Umbilical cord (tissue), 2 donors: ENCODE results near the gene FAM43B. TPM values are rescaled to one million over a fixed set of nuclear protein-coding genes. Genes with fewer than 3 reads are reported as not detected.
A peak's percentile ranks its signal among the peaks of the same experiment; 100 is the strongest.
"Not testable (repeated sequence)": the region's sequence is repeated elsewhere in the genome, so short reads cannot be mapped to it uniquely, and the experiment has no call there.

Source experiments
- DNase-seq: peaks from one replicate; pipeline ENCODE4 v3.0.0-alpha.2; 2015; ENCODE audit warnings: low spot score
- total RNA-seq: library from RNA; depleted of rRNA; stranded (reverse); fragments of >200 nt; gene quantifications from one replicate; pipeline ENCODE4 v1.2.3, GENCODE V29; 2014; ENCODE audit warnings: low replicate concordance; ENCODE audit not compliant: insufficient read depth

FAM43B gene, protein sequence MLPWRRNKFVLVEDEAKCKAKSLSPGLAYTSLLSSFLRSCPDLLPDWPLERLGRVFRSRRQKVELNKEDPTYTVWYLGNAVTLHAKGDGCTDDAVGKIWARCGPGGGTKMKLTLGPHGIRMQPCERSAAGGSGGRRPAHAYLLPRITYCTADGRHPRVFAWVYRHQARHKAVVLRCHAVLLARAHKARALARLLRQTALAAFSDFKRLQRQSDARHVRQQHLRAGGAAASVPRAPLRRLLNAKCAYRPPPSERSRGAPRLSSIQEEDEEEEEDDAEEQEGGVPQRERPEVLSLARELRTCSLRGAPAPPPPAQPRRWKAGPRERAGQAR
- total RNA-seq, result 0.48 TPM

DNA sequence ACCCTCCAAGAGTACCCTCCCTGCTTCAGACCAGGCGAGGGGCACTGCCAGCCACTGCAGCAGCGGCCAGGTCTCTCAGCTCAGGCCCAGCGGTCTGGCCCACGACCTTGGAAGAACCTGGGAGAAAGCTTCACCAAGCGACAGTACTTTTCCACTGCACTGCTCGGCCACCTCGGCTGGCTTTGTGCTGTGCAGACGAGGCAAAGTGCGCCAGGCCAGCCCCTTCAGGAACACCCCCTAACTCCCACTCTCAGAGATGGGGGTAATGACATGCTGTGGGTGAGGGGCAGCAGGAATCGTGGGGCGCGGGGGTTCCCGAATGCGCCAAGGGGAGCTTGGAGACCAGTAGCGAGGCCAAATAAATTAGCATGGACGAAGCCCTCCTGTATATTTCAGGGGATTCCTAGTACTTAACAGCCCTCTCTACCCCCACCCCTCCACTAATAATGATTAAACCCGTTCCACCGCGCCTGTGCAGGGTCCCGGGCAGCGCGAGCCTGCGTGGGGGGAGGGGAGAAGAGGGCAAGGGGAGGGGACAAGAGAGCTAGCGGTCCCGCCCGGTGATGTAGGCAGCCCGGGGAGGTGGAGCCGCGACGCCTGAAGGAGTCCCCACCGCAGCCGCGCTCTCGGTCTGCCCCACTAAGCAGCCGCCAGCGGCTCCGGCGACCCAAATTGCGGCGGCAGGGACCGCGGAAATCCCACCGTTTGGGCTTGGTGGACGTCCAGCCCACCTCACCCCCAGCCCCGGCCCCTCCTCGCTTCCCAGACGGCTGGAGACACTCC lies at the start of gene FAM43B:
Gene FAM43B, plus strand, starts transcription at position 629 of the 783 bp plus-strand sequence. CDS start 401 bp downstream, outside the sequence.
- peak; percentile 81 for DNase-seq

DNA sequence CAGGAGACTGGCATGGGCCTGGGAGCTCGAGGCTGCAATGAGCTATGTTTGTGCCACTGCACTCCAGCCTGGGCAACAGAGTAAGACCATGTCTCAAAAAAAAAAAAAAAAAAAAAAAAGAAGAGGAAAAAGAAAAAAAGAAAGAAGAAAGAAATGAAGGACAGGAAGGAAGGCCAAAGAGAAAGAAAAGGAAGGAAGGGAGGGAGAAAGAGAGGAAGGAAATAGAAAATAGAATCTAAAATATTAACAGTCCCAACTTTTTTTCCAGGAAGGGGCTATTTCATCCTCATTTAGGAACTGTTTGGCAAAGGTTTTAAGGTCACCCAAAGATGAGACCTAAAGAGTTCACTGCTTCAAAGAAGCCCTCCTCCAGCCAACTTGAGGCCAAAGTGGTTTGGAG lies 46.9 kb upstream of the FAM43B start:
- no peak for DNase-seq

DNA sequence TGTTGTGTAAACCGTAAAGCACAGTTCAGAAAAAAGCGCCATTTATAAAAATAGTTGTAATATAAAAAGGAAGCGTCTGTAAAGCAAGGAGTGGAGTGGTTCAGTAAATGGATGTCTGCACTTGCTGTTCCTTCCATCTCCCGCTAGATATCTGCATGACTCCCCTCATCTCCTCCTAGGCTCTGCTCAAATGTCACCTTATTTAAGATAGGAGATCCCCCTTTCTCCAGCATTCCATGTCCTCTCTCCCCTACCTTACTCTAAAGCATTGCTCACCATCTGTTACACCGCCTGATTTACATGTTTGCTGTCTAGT lies 45.2 kb upstream of the FAM43B start:
- DNase-seq, result no peak

DNA sequence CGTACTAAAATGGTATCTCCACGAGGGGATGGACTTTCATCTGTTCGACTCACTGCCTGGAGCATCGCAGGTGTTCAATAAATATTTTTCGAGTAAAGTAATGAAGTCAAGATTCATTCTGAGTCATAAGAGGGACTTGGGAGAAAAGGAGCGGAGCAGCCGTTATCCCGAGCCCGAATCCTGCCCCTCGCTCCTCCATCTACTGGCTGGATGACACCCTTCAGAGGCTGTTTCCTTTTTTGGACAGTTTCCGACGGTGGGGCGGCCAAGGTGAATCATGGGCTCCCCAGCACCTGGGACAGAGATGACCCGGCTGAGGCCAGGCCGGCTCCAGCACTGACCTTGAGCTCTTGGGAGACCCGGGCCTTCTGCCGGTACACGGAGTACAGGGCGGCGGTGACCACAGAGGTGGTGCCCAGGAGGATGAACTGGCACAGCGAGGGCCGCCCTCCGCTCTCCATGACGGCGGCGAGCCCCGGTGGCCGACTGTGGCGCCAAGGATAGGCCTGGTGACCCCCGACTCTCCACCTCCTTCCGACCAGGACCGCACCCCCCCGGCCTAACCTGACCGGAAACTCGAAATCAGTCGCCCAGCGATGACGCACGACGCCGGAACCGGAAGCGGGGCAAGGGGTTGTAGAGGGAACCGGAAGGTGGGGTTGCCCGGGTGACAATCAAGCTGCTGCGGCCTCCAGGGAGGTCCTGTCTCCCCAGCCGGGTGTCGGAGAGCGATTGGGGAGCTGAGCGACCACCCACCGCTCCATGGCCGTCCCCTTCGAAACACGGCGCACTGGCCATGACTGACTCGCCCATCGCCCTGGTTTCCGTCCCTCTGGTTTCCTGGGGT lies 44.6 kb upstream of the FAM43B start, which contains the start of gene MUL1:
Gene MUL1, minus strand, starts transcription at position 588 of the 847 bp plus-strand sequence. Its CDS starts 127 bp downstream, at position 461.
- DNase-seq, result peak; percentile 96

DNA sequence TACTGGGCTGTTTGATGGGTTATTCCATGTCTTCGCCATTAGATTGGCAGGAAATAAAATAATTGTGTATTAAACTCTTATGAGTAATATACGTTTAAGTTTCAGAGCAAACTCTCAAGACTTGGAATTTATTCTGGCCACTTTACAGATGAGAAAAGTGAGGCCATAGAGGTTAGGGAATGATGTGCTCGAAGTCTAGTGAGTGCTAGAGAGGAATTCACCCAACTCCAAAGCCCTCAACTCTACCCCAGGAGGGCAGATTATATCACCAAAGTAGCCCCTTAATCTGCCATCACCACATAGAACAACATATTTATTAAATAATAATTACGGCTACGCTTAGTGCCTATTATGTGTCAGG lies 44.0 kb upstream of the FAM43B start:
- DNase-seq, result no peak

DNA sequence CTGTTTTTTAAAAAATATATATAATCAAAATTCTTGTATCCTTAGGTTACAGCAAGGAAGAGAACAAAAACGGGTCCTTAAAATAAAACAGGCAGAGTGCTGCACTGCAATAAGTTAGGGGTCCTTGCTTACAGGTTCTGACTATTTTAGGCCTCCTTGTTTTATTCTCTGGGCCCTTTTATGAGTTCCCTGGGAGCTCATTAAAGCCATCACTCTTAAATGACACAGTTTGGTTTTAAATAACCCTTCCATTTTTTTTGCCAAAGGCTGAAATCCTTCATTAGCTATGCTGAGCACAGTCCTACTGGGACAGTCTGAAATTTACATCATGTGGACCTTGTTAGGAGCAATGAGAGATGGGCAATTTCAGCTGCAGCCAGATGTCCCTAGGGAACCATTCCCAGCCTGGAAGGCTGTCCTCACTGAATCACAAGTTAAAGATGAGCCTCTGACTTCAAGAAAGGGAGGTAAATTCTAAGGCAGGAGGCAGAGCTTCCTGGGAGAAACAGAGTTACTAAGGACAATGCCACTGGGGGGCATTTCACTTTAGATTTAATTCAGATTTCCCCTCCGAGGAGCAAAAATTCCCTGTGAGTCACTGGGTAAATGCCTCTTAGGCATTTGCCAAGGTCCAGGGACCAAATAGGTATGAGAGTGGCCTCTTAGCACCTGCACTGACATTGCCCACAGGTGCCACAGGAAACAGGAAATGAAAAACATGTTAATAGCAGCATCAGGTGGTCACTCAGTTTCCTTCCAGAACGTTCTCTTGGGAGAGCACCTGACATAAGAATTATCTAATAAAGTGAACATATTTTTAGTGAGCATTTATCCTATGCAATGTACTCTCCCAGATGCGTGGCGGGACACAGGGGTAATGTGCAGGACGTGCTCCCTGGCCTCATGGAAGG lies 40.6 kb upstream of the FAM43B start:
- DNase-seq, result no peak

DNA sequence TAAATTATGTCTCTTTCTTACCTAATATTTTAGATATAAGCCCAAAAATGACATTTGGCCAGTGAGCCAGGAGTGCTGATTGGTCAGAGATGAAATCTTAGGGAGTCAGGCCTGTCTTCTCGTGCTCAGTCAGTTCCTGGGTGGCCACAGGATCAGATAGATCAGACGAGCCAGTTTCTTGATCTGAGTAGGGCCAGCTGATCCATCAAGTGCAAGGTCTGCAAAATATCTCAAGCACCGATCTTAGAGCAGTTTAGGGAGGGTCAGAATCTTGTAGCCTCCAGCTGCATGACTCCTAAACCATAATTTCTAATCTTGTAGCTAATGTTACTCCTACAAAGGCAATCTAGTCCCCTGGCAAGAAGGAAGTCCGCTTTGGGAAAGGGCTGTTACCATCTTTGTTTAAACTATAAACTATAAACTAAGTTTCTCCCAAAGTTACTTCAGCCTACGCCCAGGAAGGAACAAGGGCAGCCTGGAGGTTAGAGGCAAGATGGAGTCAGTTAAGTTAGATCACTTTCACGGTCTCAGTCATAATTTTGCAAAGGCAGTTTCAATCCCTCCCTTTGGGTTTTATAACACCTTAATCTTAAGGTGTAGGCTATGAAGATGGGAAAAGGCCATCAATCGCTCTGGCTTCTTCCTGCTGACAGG lies 32.6 kb upstream of the FAM43B start:
- not testable (repeated sequence) for DNase-seq

DNA sequence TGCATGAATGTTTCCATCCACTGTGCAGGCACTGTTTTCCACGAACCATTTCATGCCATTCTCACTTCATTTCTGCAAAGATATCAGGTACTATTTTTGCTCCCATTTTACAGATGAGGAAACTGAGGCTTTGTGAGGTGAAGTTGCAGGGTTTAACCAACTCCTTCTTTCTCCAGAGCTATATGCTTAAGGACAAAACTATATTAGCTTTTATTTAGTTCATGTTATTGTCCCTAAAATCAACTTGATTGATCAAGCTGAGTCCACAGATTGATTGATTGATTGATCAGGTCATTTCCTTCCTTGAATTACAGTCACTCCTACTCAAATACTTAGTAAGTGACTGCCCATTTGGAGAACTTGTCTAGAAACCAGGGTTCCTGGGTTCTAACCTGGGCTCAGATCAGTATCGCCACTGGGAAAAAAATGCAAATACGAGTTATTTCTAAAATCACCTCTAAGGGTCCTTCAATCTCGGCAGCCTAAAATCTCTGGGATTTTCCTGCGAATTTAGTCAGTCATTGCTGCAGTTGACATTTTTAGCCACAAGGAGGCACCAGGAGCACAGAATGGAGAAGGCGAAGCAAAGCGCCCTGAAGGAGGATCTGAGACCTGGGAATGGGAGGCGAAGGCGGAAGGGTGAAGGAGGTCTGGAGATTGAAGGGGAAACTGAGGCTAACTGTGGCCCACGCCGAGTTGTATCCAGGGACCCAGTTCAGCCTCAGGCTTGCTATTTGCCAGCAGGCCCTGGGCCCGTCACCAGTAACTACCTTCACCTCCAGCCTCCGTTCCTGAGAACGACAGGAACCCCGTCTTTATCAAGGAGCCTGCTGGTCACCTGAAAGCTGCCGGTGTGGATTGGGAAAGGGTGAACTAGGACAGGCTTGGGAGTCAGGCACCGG lies 30.2 kb upstream of the FAM43B start:
- DNase-seq, result peak; percentile 87

DNA sequence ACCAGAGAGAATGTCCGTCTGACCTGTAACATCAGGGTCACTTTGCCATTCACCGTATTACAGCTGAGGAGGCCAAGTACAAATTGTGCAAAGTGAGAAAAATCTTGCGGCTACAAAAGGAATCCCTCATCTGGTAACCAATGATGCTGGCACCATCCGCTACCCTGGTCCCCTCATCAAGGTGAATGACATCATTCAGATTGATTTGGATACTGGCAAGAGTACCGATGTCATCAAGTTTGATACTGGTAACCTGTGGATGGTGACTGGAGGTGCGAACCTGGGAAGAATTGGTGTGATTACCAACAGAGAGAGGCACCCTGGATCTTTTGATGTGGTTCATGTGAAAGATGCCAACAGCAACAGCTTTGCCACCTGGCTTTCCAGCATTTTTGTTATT lies 26.1 kb upstream of the FAM43B start:
- no peak for DNase-seq

DNA sequence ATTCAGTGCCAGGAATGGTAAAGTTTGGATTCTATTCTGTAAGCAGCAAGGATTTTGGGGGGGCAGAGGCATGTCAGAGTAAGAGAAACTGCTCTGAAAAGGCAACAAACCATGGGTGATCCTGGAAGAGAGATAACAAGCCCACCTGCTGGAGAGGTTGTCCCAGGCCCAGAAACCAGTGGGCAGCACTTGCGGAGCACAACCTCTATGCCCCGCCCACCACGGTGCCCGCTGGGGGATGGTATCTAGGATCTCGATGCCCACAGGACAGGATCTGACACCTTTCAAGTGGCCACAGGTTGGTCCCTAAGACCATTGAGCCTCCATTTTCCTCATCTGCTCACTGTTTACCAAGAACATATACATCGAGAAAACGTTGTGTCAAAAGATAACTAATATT lies 24.2 kb upstream of the FAM43B start:
- DNase-seq, result no peak

DNA sequence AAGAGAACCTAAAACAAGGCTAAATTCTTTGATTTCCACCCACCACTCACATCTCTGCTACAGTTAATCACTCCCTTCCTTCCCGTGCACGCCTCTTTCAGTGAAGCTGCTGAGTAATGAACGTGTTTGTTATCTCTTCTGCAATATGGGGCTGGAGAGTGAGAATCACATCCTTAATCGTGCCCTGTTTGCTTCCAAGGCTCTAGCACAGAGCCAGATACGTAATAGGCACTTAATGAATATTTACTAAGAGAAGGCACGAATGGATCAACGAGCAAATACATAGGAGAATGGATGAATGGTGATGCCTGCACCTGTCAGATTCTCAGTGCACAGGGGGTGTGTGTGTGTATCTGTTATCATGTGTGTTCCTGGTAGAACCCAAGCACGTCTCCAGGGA lies 22.1 kb upstream of the FAM43B start:
- DNase-seq, result no peak

DNA sequence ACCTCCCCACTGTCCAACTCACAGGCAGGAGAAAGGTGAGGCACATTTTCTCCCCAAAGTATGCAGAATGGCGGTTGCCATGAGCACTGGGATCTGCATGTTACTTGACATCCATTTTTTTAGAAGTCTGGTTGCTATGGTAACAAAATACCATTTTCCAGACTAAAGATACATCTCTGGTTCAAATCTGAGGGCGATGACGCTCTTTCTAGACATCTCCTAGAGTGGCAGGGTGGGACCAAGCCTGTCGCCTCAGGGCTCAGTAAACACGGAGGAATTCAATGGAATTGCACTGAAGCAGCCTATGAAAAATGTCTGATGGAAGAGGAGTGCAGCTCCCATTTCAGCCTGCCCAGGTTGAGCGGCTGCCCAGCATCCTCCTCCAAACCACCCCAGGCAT lies 21.5 kb upstream of the FAM43B start:
- peak; percentile 15 for DNase-seq

DNA sequence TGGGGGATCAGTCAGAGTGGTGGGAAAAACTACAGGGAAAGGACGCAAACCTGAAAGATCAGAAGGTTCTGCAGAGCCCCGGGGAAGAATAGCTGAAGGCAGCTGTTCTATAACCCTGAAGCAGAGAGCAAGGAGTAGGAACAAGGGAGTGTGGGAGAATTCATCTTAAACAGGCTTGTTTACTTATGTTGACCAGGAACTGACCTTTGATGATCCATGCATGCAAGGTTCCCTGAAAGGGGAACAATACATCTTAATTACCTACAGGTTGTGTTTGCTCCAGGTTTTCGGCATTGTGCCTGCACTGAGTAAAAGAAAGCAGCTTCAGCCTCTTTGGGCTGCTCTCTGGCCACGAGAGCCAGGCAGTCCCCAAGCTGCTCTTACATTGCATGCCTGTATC lies 18.7 kb upstream of the FAM43B start:
- no peak for DNase-seq

DNA sequence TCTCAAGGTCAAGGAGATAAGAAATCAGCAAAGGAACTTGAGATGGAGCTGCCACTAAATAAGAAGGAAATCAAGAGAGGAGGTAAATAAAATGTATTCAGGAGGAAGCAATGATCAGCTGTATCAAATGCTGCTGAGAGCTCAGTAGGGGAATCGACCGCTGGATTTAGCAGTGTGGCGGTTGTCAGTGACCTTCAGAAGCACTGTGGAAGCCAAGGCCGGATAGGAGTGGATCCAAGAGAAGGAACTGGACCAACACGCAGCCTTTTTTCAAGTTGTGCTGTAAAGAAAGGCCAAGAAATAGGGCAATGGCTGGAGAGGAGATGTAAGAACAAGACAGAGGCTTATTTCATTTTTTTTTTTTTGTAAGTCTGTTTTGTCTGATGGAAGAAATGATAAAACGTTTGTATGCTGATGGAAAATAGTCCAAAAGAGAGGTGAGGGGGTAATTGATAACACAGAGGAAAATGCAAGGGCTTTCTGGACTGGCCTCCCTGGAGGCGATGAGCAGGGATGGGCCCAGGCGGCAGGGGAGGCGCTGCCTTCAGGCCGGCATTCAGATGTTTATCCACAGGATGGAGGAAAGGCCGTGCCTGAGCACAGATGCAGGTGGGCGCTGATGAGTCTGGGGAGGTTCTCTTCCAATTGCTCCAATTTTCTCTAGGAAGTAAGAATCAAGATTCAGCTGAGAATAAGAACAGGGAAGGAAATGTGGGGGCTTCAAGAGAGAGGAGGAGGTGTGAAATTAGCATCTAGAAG lies 17.5 kb upstream of the FAM43B start:
- no peak for DNase-seq

DNA sequence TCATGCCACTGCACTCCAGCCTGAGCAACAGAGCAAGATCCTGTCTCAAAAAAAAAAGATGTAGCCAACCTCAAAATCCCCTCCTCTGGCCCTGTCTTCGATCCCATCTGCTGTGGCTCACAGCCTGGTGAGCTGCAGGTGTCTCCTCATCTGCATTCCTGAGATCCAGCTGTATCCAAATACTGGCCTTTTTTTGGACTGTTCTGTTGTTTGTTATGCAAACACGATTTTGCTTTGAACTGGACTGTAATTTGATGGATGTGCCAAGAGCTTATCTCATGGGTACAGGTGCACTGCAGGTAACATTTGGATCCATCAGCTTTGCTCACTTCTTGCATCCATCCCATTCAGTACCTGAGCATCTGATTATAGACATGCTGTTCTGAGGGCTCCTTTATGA lies 14.1 kb upstream of the FAM43B start:
- DNase-seq, result no peak

DNA sequence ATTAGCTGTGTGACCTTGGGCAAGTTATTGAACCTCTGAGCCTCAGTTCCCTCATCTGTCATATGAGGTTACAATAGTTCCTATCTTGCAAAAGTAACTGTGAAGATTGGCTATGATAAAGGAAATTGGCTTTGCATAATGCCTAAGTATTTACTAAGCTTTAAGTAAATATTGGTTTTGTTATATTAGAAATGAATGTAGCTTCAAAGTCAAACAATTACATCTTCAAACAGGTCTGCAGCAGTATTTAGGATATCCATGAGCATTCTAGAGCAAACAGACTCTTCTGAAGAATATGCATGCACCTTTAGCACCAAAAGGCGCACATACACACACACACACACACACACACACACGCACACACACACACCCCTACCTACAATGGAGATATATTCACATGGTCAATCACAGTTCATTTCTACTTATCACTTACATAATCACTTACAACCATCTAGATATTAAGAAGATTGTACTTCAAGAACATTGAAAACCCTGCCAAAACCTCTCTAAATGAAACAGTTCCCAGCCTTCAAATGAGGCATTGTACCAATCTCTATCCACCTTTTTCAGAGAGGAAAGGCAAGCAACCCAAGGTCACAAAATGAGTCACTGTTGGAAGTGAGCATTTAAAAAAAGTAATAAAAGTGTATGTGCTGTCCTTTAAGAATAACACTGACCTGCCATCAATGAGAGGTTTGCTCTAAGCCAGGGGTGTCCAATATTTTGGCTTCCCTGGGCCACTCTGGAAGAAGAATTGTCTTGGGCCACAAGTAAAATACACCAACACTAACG lies 13.4 kb upstream of the FAM43B start:
- DNase-seq, result no peak

DNA sequence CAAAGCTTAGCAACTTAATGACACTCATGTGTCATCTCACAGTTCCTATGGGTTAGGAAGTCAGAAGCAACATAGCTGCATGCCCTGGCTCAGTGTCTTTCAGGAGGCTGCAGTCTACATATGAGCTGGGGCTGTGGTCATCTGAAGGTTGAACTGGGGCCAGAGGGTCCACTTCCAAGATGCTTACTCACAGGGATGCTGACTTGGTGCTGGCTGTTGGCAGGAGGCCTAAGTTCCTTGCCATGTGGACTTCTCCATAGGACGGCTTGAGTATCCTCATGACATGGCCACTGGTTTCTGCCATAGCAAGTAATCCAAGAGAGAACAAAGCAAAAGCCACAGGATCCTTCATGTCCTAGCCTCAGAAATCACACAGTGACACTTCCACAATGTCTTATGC lies 12.1 kb upstream of the FAM43B start:
- no peak for DNase-seq

DNA sequence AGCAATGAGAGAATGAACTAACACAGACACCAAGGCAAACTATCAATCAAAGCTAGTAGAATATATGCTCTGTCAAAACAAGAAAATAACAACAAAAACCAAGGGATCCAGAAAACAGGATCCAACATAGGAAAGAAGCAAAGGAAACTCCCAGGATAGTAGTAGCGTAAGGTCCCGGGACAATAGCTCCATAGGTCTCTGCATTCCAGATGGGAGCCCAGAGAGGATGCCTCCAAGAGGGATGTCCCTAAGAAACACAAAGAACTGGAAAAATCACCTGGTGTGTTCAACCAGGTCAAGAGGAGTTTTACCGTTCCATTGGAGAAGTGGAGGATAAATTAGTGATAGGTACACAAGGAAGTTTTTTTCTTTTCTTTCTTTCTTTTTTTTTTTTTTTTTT lies 5.7 kb upstream of the FAM43B start:
- no peak for DNase-seq
